GM04504 (cell line): ENCODE data around the gene AKT3.

Experiments used
- DNase-seq: peaks from one replicate; pipeline ENCODE4 v3.0.0-alpha.2; 2012; ENCODE audit warnings: low read depth

AKT3 gene

DNA sequence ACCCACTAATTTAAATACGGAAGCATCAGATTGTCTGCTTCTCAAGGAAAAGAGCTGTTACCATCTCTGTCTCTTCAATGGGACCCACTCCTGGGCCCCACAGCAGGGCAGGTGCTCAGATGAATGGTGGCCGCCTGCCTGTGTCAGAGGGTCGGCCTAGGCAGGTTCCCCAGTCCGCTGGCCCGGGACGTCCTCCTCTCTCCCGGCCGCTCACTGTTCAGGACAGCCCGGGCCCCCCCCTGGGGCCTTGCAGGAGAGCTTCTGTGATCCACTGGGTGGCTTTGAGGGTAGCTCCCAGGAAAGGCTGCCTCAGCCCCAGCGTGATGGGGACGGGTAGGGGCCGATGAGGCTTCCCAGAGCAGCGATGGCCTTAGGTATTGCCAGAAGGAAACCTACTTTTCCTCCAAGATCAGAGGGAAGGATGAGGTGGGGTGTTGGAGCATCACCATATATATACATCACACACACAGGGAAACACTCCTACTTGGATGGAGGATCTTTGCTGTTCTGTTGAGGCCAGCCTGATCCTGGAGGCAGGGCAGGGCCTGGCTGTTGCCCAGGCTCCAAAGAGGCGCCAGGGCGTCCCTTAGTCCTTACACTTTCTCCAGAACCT, 362.9 kb downstream of the AKT3 start:
- DNase-seq: no peak

DNA sequence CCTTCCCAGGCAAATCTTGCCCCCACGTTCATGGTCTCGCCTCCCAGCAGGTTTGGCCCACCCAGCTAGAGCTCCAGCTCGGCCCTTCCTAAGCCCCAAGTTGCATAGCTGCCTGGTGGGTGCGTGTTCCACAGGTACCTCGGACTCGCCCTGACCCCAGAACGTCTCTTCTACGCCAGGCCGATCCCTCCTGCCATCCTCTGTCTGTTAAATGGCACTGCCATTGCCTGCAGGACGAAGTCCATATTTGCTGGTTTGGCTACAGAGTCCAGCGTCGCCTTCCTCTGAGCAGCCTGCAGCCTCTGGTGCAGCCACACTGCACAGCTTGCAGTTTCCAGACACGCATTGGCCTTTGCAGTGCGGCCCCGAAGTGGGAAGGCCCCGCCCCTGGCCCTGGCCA, 366.1 kb downstream of the AKT3 start:
- no peak for DNase-seq

DNA sequence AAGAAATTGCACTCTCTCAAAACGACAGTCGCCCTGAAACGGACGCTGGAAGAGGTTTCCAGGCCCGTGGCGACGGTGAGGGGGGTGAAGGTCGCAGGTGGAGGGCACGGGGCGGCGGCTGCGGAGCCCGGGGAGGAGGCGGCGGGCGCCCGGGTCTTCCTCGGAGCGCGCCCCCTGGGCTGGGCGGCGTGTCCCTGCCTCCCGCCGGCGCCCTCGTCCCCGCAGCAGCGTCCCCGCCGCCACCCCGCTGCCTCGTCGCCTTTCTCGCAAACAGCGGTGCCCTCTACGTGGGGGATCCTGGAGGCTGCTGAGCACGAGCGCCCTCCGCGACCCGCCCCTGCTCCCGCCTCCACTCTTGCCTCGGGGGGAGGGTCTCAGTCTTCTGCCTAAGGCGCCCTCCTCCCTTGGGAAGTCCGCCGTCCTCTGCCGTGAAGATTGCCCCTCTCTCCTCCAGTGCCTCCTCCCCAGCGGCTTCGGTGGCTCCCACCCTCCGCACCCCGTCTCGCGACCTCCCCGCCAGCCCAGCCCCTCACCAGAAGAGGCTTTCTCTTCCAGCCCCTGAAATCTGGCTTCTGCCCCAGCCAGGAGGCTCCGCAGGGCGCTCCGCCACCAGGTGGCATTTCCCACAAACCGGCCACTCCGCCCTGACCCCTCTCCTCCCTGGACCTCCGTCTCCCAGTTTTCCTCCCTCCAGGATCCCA, 366.8 kb downstream of the AKT3 start:
- no peak for DNase-seq

DNA sequence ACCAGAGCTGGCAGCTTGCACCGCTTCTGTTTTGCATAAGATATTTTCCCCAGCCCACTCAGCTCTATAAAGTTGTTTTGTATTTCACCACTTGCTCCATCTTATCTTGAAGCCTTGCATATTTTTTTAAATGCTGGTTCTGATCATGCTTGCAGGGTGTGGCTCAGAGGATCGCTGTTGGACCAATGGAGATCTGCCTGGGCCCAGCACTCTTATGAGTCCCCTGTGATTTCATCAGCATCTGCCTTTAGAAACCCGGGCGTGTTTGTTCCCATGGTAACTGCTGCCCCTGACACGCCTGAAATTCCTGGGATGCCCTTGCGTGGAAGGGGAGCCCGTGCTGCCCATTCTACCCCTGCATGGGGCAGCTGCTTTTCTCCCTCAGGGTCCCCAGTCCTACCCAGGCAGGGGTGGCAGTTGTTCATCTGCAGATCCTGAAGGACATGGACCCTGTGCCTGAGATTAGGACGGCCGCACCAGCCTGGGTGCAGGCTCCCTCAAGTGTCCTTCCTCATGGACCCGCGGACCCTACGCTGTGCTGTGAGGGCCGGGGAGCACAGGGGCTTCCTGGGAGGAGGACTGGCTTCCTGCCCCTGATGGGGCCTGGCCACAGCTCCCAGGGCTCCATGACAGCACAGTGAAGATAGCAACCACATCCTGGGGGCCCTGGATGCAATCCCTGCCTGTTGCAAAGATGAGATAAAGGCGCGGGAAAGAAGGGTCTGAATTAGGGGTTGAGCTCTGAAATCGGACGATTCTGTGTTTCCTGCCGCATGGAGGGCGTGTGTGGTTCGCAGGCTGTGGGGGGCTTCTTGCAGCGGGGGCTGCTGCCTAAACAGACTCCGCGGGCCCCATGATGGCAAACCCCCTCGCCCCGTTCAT, 367.7 kb downstream of the AKT3 start:
- peak; percentile 46 for DNase-seq

DNA sequence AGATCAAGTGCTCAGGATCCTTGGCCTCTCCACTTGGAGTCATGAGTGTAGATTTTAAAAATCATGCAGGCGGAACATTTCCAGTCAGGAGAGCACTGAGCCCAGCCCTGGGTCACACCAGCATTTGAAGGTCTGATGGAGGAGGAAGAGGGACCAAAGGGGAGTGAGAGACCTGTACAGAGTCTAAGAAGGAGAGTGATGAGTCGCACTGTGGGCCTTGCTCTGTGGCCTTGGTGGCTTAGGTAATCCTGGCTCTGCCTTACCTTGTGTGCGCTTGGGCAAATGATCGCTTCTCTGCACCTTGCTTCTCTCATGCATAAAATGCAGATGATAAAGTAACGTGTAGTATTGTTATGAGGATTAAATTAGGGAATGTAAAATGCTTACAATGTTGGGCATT, 368.9 kb downstream of the AKT3 start:
- DNase-seq: no peak

DNA sequence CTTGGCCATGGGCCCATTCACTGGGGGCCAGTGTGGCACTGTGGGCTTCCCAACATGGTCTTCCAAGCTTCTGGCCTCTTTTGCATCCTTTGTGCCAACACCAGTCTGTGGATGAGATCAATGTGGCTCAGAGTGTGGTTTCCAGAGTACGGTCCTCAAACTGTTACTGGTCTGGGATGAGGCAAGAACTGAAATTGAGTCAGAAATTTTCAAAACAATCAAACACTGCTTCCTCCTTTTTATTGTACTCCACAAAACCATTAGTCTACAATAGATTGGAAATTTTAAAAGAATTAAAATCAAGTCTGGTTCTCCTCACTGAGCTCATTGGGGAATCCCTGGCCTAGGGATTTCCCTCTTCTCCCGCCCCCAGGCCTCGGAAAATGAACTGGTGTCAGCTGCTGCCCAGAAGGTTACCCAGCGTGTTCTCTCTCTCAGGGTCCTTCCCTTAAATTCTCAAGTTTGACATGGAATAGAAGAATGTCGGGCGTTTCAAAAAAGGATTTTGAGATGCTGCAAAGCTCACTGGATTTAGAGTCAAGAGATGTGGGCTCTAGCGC, 372.2 kb downstream of the AKT3 start:
- no peak for DNase-seq

DNA sequence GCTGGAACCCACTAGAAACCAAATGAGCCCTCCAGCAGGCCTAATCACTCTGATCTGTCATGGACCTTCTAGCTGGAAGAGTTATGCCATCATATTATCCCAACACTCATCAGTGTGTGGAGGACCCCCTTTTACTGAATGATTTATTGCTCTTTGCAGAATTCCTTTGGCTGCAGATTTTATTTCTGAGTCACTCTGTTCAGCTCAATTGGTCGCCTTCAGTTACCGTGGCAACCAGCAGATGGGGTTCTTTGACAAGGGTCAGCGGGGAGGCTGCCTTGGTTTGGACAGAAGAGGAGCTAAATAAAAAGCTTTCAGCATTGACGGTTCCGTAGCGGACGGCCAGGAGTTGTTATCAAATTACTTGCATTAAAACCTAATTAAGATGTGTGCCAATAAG, 374.1 kb downstream of the AKT3 start:
- no peak for DNase-seq

DNA sequence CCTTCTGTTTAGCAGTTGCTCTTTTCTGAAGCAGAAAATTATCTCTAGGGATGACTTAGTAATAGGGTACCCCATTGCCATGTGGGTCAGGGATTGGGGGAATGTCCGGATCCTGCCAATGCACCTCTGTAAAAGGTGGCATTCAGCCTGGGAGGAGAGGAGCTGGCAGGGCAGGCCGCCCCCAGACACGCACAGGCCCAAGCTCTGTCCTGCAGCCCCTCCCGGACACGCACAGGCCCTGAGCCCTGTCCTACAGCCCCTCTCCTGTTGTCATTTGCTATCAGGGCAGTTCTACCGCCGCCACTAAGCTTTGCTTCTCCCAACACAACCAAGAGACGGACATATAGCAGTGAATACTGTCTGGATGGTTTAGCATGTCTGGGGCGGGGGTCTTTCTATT, 375.1 kb downstream of the AKT3 start:
- DNase-seq: no peak

DNA sequence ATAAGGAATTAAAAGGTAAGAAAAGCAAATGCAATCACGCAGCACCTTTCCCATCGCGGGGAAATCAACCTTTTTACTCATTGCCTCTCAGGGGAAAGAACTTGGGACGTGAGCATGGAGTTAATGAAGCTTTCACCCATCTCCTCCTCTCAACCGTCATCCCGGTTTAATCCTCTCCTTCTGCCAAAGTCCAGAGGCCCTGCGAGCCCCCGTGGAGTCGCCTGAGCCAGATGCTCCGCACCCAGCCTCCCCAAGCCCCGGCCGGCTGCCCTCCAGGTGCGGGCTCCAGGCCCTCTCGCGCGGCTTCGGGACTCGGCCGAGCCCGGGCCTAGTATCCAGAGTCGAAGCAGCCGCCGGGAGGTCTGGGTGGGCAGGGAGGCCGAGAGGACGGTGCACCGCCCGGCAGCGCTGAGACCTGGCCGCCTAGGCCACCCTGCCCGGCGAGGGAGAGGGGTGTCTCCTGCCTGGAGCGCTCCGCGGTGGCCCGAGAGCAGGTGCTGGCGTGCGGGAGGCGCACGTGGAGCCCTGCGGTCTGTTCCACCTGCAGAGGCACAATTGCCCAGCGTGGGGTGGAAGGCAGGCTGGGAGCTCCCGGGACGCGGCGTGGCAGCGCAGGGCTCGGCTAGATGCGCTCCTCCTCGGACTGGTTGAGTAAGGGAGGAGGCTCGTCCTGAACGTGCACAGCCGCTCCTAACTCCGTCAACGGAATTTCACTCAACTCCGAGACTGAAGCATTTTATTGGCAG, 375.7 kb downstream of the AKT3 start:
- no peak for DNase-seq

DNA sequence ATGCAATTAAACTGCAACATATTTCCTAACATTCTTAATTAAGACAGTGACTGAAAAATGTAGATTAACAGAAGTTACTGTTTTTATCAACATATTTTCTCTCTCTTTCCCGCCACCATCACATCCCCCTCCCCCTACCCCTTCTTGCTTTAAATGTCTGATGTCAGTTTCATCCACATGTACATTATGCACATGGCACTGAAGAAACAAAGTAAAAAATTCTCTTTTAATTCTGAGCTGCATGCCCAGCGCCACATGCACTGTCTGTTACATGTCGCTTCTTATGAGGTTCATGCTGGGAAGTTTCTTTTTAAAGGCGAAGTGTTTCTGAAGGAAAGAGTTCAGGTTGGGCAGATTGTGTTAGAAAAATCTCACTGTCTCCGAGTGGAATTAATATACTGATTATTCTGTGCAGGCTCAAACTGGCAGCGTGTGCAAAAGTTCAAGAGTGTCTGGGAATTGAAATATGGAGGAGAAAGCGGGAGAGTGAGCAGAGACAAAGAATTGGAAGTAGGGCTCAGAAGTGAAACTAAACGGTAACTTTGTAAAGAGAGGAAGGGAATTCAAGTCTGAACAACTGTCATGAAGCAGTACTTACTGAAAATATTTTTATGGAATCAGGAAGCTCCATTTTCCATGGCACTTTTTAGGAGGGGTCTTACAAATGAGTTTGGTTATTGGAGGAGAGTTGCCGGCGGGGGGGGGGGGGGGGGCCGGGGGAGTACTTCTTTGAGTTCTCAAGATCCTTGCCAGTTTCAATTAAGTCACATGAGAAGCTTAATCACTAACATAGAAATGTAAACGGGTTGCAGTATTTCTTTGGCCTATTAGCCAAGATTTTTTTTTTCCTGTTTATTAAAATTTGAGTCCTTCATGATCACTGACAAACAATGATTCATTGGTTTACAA, 376.6 kb downstream of the AKT3 start:
- DNase-seq: no peak

DNA sequence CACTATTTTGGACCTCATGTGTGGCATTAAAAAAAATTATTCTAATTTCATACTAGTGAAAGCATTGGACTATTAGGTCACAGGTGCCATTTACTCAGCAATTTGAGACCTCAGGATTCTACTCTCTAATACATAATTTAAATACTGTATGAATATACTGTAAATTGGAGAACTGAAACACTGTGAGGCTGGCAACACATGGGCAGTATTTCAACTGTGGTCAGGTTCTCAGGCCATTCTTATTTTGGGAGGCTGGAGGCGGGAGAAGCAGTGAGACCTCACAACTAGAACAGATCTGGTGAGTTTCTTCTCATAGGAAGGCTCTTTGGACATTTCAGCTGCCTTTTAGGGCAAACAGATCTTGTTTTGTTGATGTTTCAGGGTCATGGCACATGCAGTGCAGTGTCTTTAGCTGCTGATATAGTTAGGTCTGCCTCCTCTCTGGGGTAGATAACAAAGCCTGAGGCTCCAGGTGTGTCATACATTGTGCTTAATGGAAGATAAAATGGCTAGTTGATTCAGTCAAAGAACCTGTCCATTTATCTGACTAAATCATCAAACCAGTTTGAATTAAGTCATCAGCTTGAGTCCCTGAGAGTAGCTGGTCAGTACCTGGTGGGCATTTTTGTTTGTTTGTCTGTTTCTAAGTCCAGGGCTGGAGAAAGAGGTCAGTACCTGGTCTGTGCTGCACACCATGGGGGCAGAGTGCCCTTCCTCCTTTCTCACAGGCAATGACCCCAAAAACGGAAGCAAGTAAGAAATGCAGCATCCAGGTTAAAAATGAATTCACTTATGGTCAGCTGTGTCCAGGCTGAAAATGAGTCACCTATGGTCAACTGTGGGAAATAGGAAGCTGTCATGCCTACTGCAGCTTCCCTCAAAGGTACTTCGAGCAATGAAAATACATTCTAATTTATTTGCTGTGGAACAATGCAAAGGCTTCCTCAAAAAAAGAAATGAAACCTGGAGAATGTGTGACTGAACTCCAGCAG, 378.0 kb downstream of the AKT3 start:
- no peak for DNase-seq

DNA sequence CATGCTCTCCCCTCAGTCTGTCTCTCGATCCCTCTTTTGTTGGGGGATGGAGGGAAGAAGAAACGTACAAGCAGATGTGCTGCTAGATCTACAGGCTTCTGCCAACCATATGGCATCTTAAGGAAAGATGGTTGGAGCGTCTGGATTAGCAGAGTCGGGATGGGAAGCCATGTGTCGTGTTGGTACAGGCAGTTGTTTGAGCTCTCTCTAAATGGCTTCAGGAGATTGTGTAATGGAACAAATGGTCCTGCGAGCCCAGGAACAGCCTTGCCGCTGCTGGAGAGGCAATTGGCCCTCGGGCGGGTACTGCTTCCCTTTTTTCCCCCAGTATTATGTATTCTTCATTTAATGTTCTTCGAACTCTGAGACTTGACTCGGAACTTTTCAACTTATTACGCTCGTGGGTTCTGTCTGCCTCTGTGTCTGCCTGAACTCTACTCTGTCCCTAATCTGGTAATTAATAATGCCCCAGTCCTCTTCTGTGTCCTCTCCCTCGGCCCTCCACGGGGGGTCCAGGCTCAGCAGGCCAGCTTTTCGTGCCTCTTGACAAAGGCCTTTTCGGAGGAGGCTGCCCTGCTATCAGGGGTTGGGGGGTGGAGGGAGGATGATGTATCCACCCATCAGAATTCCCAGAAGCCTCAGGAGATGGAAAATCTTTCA, 378.9 kb downstream of the AKT3 start:
- no peak for DNase-seq

DNA sequence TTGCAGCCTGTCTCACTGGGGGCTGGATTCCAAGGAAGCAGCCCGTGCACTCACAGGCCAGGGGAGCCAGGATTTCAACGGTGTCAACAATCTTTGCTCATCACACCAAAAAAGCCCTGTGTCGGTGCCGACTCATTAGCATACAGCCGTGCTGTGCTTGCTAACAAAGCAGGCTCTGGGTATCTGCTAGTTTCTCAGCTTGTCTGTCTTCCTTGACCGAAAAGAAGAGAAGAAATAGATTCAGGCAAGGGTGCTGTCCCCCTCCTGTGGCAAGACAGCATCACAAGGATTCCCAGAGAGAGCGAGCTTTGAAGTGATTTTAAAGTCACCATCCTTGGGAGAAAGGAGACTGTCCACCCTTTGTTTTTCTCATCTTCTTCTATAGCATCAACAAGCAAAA, 379.5 kb downstream of the AKT3 start:
- no peak for DNase-seq

DNA sequence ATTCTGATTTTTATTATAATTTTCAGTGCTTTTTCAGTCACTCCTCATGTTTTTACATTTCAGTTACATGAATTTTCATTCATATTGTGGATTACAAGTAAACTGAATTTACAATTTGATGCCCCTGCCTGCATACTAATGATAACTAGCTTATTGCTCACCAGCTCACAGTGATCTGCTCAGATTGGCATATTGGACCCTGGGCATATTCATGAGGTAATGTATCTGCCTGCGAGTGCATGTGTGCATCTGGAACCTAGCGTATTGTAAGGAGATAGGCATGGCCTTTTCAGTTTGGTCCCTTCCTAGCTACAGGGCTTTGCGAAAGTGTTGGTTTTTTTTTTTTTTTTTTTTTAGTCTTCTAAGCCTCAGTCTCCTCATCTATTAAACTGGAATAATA, 380.5 kb downstream of the AKT3 start:
- DNase-seq: no peak

DNA sequence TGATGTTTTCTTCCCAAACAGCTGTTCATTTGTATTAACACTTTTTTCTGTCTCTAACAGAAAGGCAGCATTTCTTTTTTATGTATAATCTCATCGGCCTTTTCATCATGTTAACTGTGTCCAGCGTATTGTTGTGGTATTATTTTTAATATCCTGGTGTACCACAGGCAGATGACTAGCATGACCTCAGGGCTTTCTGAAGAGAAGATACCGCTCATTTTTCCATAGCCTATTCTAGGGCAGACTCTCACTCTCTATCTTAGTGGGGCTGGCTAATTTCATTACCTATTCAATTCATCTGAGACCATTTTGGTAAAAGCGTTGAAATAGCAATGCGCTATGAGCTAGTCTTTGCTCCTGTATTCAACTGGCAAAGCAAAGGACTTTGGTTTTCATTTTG, 384.3 kb downstream of the AKT3 start:
- DNase-seq: no peak

DNA sequence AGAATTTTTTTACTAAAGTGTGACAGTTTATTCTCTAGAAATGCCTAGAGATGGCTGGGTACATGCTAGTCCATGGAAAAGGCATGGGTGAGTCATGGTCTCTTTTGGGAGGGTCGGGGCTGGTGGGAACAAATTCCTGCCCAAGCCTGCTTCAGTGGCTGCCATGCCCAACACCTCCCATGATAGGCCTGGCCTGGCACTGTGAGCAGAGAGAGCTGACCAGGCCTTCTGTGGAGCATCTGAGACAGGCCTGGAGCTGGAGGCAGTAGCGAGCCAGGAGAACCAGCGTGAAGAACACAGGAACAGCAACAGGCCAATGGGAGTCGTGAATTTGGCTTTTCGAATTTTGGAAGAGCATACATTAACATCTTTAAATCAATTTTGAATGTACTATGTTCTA, 385.0 kb downstream of the AKT3 start:
- DNase-seq: no peak

DNA sequence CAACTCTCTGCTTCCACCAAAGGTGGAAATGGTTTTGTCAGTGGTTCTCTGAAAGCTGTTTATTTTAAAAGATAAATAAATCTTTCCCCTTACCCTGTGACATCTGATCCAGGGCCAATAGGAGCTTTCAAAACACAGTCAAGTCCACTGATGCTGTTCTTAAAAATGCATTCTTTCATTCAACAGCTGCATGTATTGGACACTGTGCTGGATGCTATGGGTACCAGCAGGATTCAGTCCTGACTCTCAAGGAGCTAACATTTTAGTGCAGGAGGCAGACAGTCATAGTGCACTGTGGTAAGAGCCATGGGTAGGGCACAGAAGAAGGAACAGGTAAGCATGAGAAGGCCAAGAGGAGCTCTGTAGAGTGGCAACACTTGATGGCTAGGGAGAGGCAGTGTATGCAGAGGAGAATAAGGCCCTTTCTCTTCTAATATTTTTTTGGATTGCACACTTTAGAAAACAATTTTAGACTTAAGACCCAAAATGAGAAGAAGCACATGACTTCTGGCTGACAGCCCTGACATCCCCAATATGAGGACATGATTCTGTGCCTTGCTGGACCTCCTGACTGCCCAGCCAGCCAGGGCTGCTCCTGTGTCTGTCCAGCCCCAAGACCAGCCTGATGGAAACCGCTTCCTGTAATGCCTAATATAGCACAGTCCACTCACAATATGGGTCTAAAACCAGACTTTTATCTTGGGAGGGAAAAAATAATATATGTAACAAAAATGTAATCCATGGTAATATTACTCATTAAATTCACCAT, 386.9 kb downstream of the AKT3 start:
- DNase-seq: no peak

DNA sequence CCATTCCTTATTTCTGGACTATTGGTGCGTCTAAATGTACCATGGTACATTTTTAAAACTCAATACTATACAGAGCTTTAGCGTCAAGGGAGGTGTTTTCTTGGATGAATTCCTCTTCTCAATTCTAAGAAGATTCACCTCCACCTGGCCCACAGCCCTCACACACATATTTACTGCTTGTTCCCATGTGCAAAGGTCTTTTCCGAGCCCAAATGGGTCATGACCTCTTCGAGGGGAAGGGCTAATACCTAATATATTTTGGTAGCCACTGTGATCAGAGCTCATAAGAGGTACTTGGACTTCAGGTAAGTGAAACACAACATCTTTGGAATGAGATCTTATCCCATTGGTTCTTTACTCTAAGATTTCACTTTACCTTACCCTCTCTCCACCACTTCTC, 388.3 kb downstream of the AKT3 start:
- DNase-seq: no peak

DNA sequence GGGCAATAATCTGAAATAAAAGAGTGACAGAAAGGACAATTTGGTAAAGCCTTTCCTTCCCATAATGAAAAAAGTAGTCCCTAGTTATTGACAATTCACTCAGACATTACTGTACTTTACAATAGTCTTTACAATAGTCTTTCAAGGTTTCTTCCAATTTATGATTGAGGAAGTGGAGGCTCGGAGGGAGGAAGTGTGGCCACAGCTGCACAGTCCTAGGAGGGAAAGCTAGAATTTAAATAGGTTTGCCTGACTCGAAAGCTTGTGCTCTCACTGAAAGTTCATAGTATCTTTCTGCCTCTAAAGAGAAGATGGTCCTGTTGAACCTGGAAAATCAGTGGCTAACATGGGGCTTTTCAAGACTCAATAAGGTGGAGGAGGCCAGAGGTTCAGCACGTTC, 391.0 kb downstream of the AKT3 start:
- no peak for DNase-seq
